Muscle layer of colon (tissue), 2 donors: ENCODE data around the gene NPAS3.

Experiments
- H3K27ac ChIP-seq: one replicate; pipeline ENCODE4 v1.7.0; 2013; ENCODE audit warnings: low read depth, mild to moderate bottlenecking, low read length, moderate library complexity
- H3K27me3 ChIP-seq, 2 donors: one replicate each; pipeline ENCODE4 v1.7.0; 2013; ENCODE audit warnings: low read length in 2 of 2, mild to moderate bottlenecking in 2 of 2; ENCODE audit not compliant: insufficient read depth in 2 of 2, control insufficient read depth in 1 of 2
- H3K36me3 ChIP-seq: one replicate; pipeline ENCODE4 v1.7.0; 2013; ENCODE audit warnings: mild to moderate bottlenecking, low read length; ENCODE audit not compliant: insufficient read depth
- H3K4me1 ChIP-seq: one replicate; pipeline ENCODE4 v1.7.0; 2013; ENCODE audit warnings: mild to moderate bottlenecking, low read length; ENCODE audit not compliant: insufficient read depth
- H3K4me3 ChIP-seq, 2 donors: one replicate each; pipeline ENCODE4 v1.7.0; 2013; ENCODE audit warnings: low read length in 2 of 2, low read depth in 1 of 2, mild to moderate bottlenecking in 1 of 2, moderate library complexity in 1 of 2
- H3K9ac ChIP-seq: one replicate; pipeline ENCODE4 v1.7.0; 2013; ENCODE audit warnings: low read length
- H3K9me3 ChIP-seq: one replicate; pipeline ENCODE4 v1.7.0; 2013; ENCODE audit warnings: mild to moderate bottlenecking, low read length
- donor health status: abdominal sarcoma.
- donor health status: Adenocarcinoma of cecum.

Gene NPAS3

DNA sequence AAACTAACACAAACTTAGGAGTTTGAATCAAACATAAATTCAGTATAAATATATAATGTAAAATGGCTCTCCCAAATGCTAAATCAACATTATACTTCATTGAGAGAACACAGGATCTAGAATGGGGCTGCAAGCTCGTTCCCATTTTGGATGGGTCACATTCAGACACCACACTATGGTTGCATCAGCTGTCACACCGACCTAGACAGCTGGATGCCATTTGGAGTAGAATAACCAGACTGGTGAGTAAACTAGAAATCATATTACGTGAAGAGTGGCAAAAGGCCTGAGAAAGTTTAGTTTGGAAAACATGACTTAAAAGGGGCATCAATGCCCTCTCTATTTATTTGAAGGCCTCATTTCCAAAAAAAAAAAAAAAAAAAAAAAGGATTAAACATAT, 430.4 kb downstream of the NPAS3 start:
- H3K4me1 ChIP-seq = no peaks in the 10 kb centered on the region
- H3K4me3 ChIP-seq = no peak overlapping the region
- no peaks in the 10 kb centered on the region for H3K27me3 ChIP-seq
- H3K9ac ChIP-seq = no peak overlapping the region
- H3K36me3 ChIP-seq = no peaks in the 10 kb centered on the region
- H3K9me3 ChIP-seq = no peaks in the 10 kb centered on the region
- H3K27ac ChIP-seq = no peak overlapping the region

DNA sequence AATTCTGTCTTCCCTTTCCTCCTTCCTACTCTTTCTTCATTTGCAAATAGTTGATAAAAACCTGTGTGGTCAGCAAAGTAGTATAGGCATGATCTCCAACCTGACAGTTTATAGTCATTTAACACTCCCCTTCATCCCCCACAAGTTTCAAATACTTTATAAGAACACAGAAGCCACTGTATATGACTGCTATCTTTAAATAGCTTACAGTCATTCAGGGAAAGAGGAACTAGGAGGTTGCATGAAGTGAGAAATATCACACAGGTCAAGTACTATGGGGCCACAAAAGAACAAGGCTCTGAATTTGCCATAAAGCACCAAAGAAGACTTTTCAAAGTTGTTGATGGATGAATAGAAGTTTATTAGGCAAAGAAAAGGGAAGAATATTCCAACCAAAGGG, 431.3 kb downstream of the NPAS3 start:
- Histone ChIP-seq H3K27me3 (no peaks in the 10 kb centered on the region), H3K27ac (no peak overlapping the region)

DNA sequence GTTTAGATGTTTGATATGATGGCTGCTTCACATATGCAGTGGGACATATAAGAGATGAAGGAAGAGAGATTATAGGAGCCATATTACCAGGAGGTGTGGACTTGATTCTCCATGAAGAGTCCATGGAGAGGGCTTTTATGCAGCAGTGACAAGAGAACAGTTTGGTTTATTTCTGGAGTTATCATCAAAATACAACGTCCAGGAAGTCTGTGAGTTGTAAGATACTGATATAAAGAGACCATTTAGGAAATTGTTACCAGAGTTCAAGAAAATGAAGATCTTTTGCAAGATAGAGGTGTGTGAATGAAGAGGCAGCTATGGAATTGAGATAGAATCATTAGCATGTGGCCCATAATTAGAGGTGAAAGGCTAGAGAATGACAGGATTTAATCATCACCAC, 431.7 kb downstream of the NPAS3 start:
- H3K4me1 ChIP-seq = no peaks in the 10 kb centered on the region
- H3K27ac ChIP-seq = no peak overlapping the region
- H3K27me3 ChIP-seq = no peaks in the 10 kb centered on the region
- H3K9ac ChIP-seq = no peak overlapping the region
- no peaks in the 10 kb centered on the region for H3K9me3 ChIP-seq
- H3K36me3 ChIP-seq = no peaks in the 10 kb centered on the region
- no peak overlapping the region for H3K4me3 ChIP-seq

More for the DNA sequence above, 431.3 kb downstream of the NPAS3 start:
- Histone ChIP-seq H3K4me1 (no peaks in the 10 kb centered on the region), H3K36me3 (no peaks in the 10 kb centered on the region), H3K4me3 (no peak overlapping the region), H3K9me3 (no peaks in the 10 kb centered on the region), H3K9ac (no peak overlapping the region)

DNA sequence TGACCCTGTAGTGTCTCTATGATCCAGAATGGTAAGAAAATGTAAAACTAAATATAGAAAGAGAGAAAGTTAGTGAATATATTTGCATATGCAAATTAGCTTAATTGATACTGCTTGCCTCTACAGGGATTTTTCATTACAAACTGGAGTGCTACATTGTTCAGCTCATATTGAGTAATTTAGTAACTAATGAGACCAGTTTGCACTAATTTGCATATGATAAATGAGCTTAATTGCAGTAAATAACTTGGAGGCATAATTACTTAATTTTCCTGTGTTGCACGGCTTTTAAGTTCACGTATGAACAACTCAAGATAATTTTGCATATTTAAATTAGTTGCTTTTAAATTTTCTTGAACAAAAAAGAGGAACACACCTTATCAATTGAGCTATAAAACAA, 436.5 kb downstream of the NPAS3 start:
- Histone ChIP-seq H3K4me1 (no peaks in the 10 kb centered on the region), H3K27ac (no peak overlapping the region), H3K9me3 (no peaks in the 10 kb centered on the region), H3K9ac (no peak overlapping the region), H3K4me3 (no peak overlapping the region), H3K36me3 (no peaks in the 10 kb centered on the region), H3K27me3 (no peaks in the 10 kb centered on the region)

DNA sequence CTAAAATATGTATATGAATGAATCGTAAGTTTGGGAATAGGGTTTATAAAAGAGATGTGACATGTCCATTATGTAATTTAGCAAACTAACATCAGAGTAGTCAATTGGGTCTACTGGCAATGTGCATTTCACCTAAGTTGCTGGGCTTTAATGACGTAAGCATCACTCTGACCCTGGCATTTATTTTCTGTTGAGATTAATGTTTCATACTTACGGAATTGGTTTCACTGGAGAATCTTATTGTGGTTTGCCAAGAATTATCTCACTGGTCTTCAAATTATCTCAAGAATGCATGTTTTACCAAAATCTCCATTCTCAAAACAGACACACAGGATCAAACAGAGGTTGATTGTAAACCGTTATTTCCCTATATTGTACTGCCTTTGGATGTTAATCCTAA, 437.1 kb downstream of the NPAS3 start:
- Histone ChIP-seq H3K4me1 (no peaks in the 10 kb centered on the region), H3K9me3 (no peaks in the 10 kb centered on the region), H3K27me3 (no peaks in the 10 kb centered on the region), H3K36me3 (no peaks in the 10 kb centered on the region), H3K4me3 (no peak overlapping the region), H3K9ac (no peak overlapping the region), H3K27ac (no peak overlapping the region)

DNA sequence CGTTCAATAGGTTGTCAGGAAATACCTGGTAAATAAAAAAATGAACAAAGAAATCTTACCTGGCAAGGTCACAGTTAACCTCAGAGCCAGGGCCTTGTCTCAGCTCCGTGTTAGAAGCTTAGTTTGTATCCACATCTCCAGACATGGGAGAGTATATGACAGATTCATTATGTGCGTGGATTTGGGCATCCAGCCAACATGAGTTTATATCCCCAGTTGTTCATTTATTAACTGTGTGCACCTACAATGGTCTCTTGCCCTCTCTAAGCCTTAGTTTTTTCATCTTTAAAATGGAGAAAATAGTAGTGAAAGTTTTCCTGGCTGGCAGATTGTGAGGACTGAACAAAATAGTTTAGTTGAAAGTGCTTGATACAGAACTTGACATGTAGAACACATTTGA, 437.8 kb downstream of the NPAS3 start:
- Histone ChIP-seq H3K9me3 (no peaks in the 10 kb centered on the region), H3K36me3 (no peaks in the 10 kb centered on the region), H3K4me3 (no peak overlapping the region), H3K27ac (no peak overlapping the region), H3K4me1 (no peaks in the 10 kb centered on the region), H3K27me3 (no peaks in the 10 kb centered on the region), H3K9ac (no peak overlapping the region)

DNA sequence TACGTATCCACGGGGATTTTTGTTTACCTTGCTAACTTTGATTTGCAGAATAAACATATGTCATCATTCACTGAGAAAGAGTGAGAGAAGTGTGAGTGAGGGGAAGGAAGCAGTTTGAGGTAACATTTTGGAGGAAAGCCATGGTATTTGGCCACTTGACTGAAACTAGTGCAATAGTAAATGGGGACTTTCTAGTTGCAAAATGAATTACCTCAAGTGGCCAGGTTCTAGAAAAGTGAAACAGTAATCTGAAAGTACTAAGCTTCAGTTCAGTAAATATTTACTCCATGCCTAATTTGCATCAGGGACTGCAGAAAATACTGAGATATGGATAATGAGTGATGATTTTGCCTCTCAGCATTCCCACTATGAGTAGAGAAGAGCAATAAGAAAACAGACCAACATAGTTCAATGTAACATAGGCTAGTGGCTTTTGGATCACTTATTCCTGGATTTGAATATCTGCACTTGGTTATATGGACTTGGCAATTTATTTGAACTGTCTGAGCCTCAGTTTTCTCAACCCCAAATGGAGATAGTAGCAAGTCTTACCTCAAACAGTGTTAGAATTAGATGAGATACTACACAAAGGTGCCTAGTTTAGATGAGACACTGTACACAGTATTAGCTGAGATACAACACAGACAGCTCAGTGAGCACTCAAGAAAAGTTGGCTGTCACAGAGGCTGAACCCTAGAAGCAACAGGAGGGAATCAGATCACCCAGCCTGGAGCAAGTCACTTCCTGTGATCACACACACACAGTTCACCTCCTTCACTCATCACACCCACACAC, 439.1 kb downstream of the NPAS3 start:
- H3K36me3 ChIP-seq = no peaks in the 10 kb centered on the region
- H3K4me1 ChIP-seq = no peaks in the 10 kb centered on the region
- H3K9me3 ChIP-seq = no peaks in the 10 kb centered on the region
- H3K9ac ChIP-seq = no peak overlapping the region
- H3K27me3 ChIP-seq = no peaks in the 10 kb centered on the region
- H3K4me3 ChIP-seq = no peak overlapping the region
- H3K27ac ChIP-seq = no peak overlapping the region

DNA sequence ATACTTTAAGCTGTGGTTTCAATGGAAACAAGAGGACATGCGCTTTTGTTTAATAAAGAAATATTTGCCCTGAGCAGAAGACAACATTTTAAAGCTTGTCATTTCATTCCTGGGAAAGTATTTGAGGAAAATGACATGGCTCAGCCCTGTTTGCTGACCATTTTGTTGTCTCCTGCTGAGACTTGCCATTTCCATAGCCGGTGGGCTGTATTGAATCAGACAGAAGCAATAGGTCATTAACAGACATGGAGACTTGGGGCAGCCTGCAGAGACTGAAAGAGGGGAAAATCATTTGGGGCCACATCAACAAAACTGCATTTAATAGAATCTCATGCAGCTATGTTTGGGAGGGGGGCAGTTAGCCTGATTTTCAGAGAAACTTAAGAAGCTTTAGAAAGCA, 443.0 kb downstream of the NPAS3 start:
- Histone ChIP-seq H3K4me1 (no peaks in the 10 kb centered on the region), H3K27ac (no peak overlapping the region), H3K36me3 (no peaks in the 10 kb centered on the region), H3K9me3 (no peaks in the 10 kb centered on the region), H3K27me3 (no peaks in the 10 kb centered on the region), H3K4me3 (no peak overlapping the region), H3K9ac (no peak overlapping the region)

DNA sequence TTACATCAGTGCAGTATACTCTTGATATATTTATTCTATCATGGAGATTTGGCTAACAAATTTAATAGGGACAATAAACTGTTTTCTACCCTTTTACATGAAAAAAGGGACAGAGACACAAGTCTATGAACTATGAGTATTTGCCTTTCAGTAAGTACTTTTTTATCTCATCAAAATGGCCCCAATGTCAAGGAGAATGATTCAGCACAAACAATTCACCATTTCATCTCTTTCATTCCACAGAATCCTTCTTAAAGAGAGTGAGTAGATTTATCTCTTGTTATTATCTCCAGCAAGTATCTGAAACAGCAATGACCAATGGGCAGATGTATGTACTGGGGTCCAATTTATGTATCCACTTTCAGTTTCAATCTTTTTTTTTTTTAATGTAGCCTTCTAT, 447.5 kb downstream of the NPAS3 start:
- Histone ChIP-seq H3K36me3 (no peaks in the 10 kb centered on the region), H3K27me3 (no peaks in the 10 kb centered on the region), H3K9ac (no peak overlapping the region), H3K9me3 (no peaks in the 10 kb centered on the region), H3K4me1 (no peaks in the 10 kb centered on the region), H3K4me3 (no peak overlapping the region), H3K27ac (no peak overlapping the region)

DNA sequence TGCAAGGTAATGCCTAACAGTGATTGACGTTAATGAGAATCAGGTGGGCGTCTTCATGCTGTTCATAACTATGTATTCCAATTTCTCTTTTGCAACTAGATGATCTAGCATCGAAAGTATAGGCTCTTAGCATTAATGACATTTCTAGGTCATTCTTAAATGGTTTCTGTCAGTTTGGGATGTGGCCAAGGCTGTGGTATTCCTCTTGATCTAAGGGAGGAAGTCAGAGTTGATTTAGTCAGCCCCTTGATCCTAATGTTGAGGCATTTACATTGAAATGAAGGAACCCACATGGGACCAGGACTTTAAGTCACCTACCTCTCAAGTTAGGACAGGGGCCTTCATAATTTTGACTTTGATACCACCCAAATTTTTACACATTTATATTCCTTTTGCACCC, 448.1 kb downstream of the NPAS3 start:
- no peak overlapping the region for H3K9ac ChIP-seq
- H3K36me3 ChIP-seq = no peaks in the 10 kb centered on the region
- H3K4me3 ChIP-seq = no peak overlapping the region
- H3K27me3 ChIP-seq = no peaks in the 10 kb centered on the region
- H3K9me3 ChIP-seq = no peaks in the 10 kb centered on the region
- no peak overlapping the region for H3K27ac ChIP-seq
- H3K4me1 ChIP-seq = no peaks in the 10 kb centered on the region

DNA sequence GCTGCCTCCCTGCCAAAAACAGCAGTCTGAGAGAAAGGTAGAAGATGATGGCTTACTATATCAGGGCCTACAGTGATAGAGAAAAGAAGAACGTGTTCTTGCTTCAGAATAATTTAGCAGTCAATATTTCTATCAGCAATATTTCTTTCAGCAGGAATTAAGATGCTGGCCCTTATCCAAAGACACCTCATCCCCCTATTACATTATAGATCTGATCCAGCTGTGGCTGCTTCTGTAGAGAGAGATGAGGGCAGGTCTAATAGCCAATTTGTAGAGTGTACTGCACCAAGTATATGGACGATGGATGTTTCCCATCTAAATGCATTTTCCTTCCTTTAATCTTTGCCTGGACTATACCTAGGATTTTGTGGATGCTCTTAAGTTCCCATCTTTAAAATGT, 451.7 kb downstream of the NPAS3 start:
- Histone ChIP-seq H3K36me3 (no peaks in the 10 kb centered on the region), H3K9me3 (no peaks in the 10 kb centered on the region), H3K27me3 (no peaks in the 10 kb centered on the region), H3K4me1 (no peaks in the 10 kb centered on the region), H3K27ac (no peak overlapping the region), H3K4me3 (no peak overlapping the region), H3K9ac (no peak overlapping the region)

DNA sequence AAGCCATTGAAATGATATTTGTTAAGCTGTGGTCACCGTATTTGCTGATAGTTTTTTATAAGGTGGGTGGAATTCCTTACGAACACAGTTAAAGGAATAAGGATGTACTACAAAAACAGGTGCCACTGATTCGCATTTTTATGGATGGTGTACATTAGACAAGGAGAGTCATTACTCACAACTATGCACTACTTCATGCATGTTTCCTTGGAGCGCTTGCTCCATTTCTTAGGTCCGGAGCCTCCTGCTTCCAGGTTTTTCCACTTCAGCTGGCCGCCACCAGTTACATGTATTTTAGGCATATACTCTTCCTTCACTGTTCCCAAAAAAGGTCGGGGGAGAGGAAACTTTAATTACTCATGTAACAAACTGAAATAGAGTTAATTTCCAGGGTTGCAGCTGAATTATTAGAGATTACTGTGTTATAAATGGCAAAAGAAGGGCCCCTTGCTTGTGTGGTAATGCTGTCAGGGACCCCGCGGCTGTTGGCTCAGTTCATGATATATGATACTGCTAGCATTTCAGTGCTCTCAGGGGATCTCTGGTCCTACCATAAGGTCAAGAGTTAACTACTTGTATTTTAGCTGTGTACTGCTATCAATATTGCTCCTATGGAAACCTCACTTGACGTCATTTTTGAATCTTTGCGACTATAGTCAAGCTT, 454.7 kb downstream of the NPAS3 start:
- no peak overlapping the region for H3K27ac ChIP-seq
- H3K4me1 ChIP-seq = no peaks in the 10 kb centered on the region
- H3K9ac ChIP-seq = no peak overlapping the region
- H3K27me3 ChIP-seq = no peaks in the 10 kb centered on the region
- no peak overlapping the region for H3K4me3 ChIP-seq
- no peaks in the 10 kb centered on the region for H3K9me3 ChIP-seq
- H3K36me3 ChIP-seq = no peaks in the 10 kb centered on the region
